Esophagus (tissue), 2 donors: ENCODE measurements around the gene LCN15. TPM values are rescaled to one million over a fixed set of nuclear protein-coding genes. Genes with fewer than 3 reads are reported as not detected.
"Not testable (repeated sequence)": the region's sequence is repeated elsewhere in the genome, so short reads cannot be mapped to it uniquely, and the experiment has no call there.

Source experiments
- H3K27ac ChIP-seq, 2 donors: one replicate each; pipeline ENCODE4 v1.5.1; 2013; ENCODE audit warnings: low read depth in 2 of 2, mild to moderate bottlenecking in 2 of 2, inconsistent platforms in 1 of 2, low read length in 1 of 2, moderate library complexity in 1 of 2
- H3K27me3 ChIP-seq, 2 donors: one replicate each; pipeline ENCODE4 v1.6.1; 2013; ENCODE audit warnings: low read length in 2 of 2, control low read depth in 1 of 2, mild to moderate bottlenecking in 1 of 2; ENCODE audit not compliant: insufficient read depth in 2 of 2, control insufficient read depth in 1 of 2
- H3K36me3 ChIP-seq, 2 donors: one replicate each; pipeline ENCODE4 v1.6.1; 2013; ENCODE audit warnings: low read length in 1 of 2; ENCODE audit not compliant: control insufficient read depth in 2 of 2, insufficient read depth in 2 of 2
- H3K4me1 ChIP-seq, 2 donors: one replicate each; pipeline ENCODE4 v1.6.1; 2013; ENCODE audit warnings: low read length in 1 of 2; ENCODE audit not compliant: control insufficient read depth in 2 of 2, insufficient read depth in 2 of 2
- H3K4me3 ChIP-seq, 2 donors: one replicate each; pipeline ENCODE4 v1.5.1; 2013; ENCODE audit warnings: low read length in 2 of 2, mild to moderate bottlenecking in 2 of 2, low read depth in 1 of 2, moderate library complexity in 1 of 2
- H3K9me3 ChIP-seq, 2 donors: one replicate each; pipeline ENCODE4 v1.6.1; 2013; ENCODE audit warnings: mild to moderate bottlenecking in 2 of 2, low read depth in 1 of 2, low read length in 1 of 2, moderate library complexity in 1 of 2; ENCODE audit not compliant: control insufficient read depth in 2 of 2, insufficient read depth in 1 of 2
- WGBS, 2 donors: extraction: QIAGEN DNeasy Blood & Tissue Kit; methylation state at CpG; one replicate each; pipeline ENCODE4 v1.1.7; 2013; 5-methylcytosine and 5-hydroxymethylcytosine counted together
- polyA plus RNA-seq, 2 donors: library from polyadenylated mRNA; stranded (reverse); fragments of 200-250 nt; gene quantifications; one replicate each; pipeline ENCODE4 v1.2.3, GENCODE V29; 2013
- donor health status: healthy with polysubstance abuse.
- donor health status: Bipolar disorder and iron deficiency.

The LCN15 gene
- polyA plus RNA-seq, 2 donors: not detected

DNA sequence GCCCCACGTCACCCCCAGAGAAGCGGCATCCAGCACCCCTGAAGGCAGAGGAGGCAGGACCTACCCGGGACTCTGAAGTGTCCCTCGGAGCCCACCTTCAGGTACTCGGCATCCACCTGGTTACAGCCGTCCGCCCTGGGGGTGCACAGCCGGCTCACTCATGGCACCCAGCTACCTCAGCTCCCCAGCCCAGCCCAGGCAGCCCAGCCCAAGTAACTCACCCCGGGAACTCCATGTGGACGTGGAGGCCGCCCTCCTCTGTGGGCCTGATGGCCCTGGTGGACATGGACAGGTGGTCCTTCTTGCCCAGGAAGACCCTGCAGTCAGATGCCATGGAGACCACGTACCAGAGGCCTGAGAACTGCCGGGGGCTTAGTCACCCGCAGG is 676 bp downstream of the LCN15 start:
- no peak overlapping the region for H3K4me3 ChIP-seq
- H3K27me3 ChIP-seq: peaks cover 0 to 4% of the 10 kb centered on the region in 2 donors
- no peak overlapping the region for H3K27ac ChIP-seq
- H3K4me1 ChIP-seq: no peaks in the 10 kb centered on the region
- no peaks in the 10 kb centered on the region for H3K36me3 ChIP-seq
- no peaks in the 10 kb centered on the region for H3K9me3 ChIP-seq
- 76 to 84% methylated on average over 14 of the region's 14 CpGs for whole genome bisulfite sequencing, 2 donors

DNA sequence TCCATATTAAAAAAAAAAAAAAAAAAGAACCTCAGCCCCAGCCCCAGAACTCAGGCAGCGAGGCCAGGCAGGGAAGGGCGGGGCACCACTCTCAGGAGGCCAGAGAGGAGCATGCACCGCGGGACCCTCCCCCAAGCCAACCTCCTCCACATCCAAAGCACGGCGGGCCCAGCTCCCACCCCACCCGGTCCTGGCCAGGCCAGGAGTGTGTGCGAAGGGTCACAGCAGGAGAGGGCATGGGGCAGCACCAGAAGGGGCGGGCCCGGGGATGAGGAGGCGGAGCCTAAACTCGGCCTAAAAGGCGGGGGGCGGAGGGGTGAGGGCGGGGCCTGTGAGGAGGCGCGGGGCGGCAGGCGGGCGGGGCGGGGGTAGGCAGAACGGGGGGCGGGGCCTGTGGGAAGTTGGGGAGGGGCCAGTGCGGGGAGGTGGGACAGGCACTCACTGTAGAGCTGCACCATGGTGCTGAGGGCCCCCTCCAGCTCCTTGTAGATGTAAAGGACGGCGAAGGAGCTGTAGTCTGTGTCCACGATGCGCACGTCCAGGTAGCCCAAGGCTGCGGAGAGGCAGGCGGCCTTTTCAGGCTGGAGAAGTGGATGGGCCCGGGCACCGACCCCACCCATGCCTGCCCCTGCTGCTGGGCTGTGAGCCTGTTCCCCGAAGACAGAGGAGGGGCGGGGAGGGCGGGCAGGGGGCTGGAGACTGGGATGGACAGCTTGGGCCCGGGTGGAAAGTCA is 1.2 kb downstream of the LCN15 start:
- H3K27me3 ChIP-seq: peaks cover 0 to 3% of the 10 kb centered on the region in 2 donors
- 15 to 20% methylated on average over 34 to 36 of the region's 37 CpGs for WGBS, 2 donors

DNA sequence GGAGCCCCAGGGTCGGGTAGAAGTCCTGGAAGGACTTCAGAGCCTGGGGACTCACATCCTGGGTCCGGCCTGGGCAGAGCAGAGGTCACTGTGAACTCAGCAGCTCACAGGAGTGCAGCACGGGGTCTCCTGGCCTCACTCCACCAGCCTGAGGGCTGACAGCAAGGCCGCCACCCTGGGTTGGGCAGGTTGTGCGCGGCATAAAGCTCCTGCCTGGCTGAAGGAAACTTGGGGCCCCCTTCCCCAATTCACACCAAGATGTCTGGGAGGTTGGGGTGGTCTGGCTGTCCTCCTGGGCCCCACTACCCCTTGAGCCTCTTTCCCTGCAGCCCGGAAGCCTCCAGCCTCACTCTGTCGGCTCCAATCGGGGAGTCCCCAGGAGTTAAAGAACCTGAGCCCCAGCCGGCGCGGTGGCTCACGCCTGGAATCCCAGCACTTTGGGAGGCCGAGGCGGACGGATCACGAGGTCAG is 2.1 kb downstream of the LCN15 start:
- Histone ChIP-seq H3K27me3 (no peaks in the 10 kb centered on the region), H3K4me1 (no peaks in the 10 kb centered on the region), H3K27ac (no peak overlapping the region), H3K9me3 (no peaks in the 10 kb centered on the region), H3K36me3 (no peaks in the 10 kb centered on the region), H3K4me3 (no peak overlapping the region)
- WGBS, 2 donors: 76 to 82% methylated on average over 17 of the region's 17 CpGs

More for the DNA sequence above, 1.2 kb downstream of the LCN15 start:
- H3K36me3 ChIP-seq: no peaks in the 10 kb centered on the region
- H3K9me3 ChIP-seq: no peaks in the 10 kb centered on the region
- H3K4me3 ChIP-seq: no peak overlapping the region
- no peak overlapping the region for H3K27ac ChIP-seq
- H3K4me1 ChIP-seq: no peaks in the 10 kb centered on the region

DNA sequence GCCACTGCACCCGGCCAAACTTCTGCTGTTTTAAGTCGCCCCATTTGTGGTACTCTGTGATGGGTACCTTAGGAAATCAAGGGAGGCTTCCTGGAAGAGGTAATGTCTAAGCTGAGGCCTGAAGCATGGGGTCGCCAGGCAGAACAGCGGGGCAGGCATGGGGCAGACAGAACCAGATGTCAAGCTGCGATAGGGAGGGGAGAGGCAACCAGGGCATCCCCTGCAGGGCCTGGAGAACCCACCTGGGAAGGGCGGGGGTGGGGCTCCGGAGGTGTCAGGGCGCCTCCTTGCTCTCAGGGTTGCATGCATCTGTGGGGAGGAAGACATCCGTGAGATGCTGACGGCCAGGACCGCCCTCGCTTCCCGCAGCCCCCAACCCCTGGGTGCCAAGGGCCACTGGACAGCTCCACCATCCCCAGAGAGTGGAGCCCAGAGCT is 2.8 kb downstream of the LCN15 start:
- 77 to 80% methylated on average over 13 of the region's 13 CpGs for WGBS, 2 donors
- Histone ChIP-seq H3K36me3 (no peaks in the 10 kb centered on the region), H3K4me3 (no peak overlapping the region), H3K27me3 (no peaks in the 10 kb centered on the region), H3K9me3 (no peaks in the 10 kb centered on the region), H3K4me1 (no peaks in the 10 kb centered on the region), H3K27ac (no peak overlapping the region)

DNA sequence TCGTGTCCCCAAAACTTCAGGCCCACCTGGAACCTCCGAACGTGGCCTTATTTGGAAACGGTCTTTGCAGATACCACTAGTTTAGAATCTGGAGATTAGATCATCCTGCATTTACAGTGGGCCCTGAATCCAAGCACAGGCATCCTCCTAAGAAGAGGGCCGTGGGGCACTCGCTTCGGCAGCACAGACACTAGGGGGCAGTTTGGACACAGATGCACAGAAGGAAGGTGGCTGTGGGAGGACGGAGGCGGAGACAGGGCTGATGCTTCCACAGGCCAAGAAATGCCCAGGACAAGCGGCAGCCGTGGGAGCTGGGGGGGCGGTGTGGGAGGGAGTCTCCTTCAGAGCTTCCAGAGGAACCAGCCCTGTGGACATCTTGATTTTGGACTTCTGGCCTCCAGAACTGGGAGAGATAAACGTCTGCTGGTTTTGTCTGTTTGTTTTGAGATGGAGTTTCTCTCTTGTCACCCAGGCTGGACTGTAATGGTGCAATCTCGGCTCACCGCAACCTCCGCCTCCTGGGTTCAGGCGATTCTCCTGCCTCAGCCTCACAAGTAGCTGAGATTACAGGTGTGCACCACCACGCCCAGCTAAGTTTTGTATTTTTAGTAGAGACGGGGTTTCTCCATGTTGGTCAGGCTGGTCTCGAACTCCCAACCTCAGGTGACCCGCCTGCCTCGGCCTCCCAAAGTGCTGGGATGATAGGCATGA is 3.3 kb downstream of the LCN15 start:
- not testable (repeated sequence) for H3K4me3 ChIP-seq, H3K9me3 ChIP-seq, H3K4me1 ChIP-seq, H3K36me3 ChIP-seq, H3K27me3 ChIP-seq, H3K27ac ChIP-seq
- 39 to 40% methylated on average over 22 of the region's 22 CpGs for WGBS, 2 donors

DNA sequence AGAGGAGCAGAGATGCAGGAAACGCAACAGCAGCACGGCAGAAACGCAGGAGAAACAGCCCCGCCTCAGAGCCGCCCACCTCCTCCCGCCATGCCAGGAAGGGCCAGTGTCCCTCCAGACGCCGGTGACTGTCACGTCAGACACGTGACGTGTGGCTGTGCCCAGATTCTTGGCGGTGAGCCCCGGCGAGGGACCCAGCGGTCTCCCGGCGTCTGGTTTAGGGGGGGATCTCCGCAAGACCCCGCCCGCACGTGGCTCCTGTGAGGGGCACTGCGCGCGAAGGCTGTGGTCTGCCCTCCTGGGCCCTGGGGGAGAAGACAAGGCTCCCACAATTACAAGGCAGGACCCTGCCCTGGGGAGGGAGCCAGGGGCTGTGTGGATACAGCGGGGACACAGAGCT is 3.9 kb downstream of the LCN15 start:
- Histone ChIP-seq H3K9me3 (peaks cover 4 to 9% of the 10 kb centered on the region in 2 donors), H3K36me3 (no peaks in the 10 kb centered on the region), H3K4me1 (no peaks in the 10 kb centered on the region), H3K27me3 (no peaks in the 10 kb centered on the region), H3K4me3 (no peak overlapping the region), H3K27ac (no peak overlapping the region)
- WGBS, 2 donors: 65 to 78% methylated on average over 24 to 25 of the region's 25 CpGs

DNA sequence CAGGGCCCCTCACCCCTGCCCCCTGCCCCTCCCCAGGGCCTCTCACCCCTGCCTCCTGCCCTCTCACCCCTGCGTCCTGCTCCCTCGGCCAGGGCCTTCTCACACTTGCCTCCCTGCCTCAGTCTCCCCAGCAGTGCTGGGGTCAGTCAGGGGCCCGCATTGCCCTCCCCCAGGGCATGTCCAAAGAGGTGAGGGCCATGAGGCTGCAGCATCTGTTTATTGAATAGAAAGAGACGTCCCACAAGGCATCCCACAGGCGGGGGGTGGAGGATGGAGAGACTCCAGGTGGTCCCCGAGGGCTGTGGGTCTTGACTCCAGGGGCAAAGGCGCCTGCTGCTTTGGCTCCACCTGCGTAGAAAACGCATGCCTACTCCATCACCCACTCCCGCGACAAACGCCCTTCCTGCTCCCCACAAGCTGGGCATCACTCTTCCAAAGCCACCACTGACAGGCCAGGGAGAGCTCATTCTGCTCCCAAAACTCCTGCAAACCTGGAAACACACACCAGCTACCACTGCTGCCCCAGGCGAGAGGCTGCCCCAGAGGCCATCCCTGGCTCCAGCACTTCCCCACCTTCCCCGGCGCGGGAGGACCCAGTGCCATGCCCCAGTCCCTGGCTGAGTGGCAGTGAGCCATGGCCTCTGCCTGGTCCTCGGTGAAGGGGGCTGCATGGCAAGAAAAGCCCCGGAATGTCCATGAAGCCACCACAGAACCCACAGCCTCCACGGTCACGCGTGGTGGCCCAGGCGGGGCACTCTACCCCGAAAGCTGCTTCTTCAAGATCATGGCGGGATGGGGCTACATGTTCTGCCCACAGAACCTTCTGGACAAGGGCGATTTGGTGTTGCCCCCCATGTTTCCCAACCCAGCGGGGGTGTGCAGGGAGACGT is 4.6 kb downstream of the LCN15 start:
- Histone ChIP-seq H3K27me3 (no peaks in the 10 kb centered on the region), H3K4me3 (no peak overlapping the region), H3K9me3 (peaks cover 4 to 11% of the 10 kb centered on the region in 2 donors), H3K4me1 (no peaks in the 10 kb centered on the region), H3K27ac (no peak overlapping the region), H3K36me3 (no peaks in the 10 kb centered on the region)
- 82 to 87% methylated on average over 25 to 27 of the region's 27 CpGs for WGBS, 2 donors

DNA sequence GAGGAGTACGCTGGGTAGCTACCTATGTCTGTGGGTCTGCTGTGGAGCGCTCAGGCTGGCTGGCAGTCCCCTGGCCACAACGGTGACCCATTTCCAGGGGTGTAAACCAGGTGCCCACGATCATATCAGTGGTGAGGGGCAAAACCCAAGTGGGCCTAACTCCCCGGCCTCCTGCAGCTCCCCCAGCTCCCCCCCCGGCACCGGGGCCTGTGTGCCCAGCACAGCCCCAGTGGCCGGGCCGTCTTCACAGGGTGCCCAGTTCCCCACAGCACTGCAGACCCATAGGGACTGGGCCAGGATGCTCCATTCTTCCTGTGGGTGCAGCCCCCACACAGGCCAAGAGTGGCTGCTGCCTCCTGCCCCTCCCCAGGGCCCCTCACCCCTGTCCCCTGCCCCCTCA is 5.3 kb downstream of the LCN15 start:
- H3K27ac ChIP-seq: no peak overlapping the region
- 80 to 83% methylated on average over 9 of the region's 9 CpGs for WGBS, 2 donors
- H3K9me3 ChIP-seq: peaks cover 4 to 11% of the 10 kb centered on the region in 2 donors
- H3K36me3 ChIP-seq: no peaks in the 10 kb centered on the region
- no peaks in the 10 kb centered on the region for H3K27me3 ChIP-seq
- no peaks in the 10 kb centered on the region for H3K4me1 ChIP-seq
- no peak overlapping the region for H3K4me3 ChIP-seq

DNA sequence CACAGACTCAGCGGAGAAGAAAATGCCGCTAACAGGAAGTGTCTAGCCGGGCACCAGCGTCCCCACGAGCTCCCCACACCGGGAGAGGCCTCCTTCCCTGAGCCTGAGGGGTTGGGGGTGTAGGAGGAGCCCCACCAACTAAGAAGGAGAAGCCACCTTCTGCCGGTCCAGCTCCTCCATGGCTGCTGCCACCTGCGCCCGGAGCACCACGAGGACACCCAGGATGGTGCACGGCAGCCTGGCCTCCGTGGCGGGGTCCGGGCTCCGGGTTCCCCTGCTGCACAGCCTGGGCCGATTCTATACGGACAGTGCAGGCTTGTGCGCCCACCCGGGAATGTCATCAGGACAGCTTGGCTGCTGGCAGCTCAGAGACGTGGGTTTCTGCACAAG is 6.6 kb downstream of the LCN15 start:
- H3K4me3 ChIP-seq: no peak overlapping the region
- H3K4me1 ChIP-seq: no peaks in the 10 kb centered on the region
- no peak overlapping the region for H3K27ac ChIP-seq
- no peaks in the 10 kb centered on the region for H3K36me3 ChIP-seq
- 78 to 79% methylated on average over 20 of the region's 20 CpGs for WGBS, 2 donors
- H3K9me3 ChIP-seq: peaks cover 4 to 11% of the 10 kb centered on the region in 2 donors
- H3K27me3 ChIP-seq: no peaks in the 10 kb centered on the region
